K562 (cell line): ENCODE results near the gene ECD. TPM values are rescaled to one million over a fixed set of nuclear protein-coding genes. Genes with fewer than 3 reads are reported as not detected.

ENCODE experiments used
- ATAC-seq: fragments of 200-7000 bp; cut with Tn5 transposase; 3 replicates; pipeline ENCODE4 v1.9.1; 2020; ENCODE audit warnings: moderate library complexity
- BruUV-seq: library from RNA; stranded (reverse); fragments of 400-500 nt; replicated peaks from 2 replicates; lab custom pipeline; 2021; lab: Mats Ljungman, UMichigan
- CTCF ChIA-PET: fragments of 300-600 bp; formaldehyde crosslinking; extraction: SDS; loops from one replicate; lab custom pipeline; 2021; ENCODE audit warnings: low intra/inter-chr PET ratio; lab: Yijun Ruan, JAX
- POLR2A ChIA-PET: fragments of 300-600, 350-650 bp; sonication (Branson Sonifier 250); formaldehyde crosslinking; extraction: SDS; loops from one replicate; lab custom pipeline; 2021; ENCODE audit warnings: antibody characterized with exemption, inconsistent platforms; lab: Yijun Ruan, JAX
- DNase-seq, 4 experiments: peaks; one replicate each; pipeline versions ENCODE4 v3.0.0 to v3.0.0-alpha.2; 2011 to 2018; ENCODE audit warnings: low spot score in 3 of 4, mixed read lengths in 3 of 4; ENCODE audit errors: extremely low read depth in 1 of 4
- FAIRE-seq: peaks from 2 replicates; lab custom pipeline; 2011; peaks lifted over from hg19 to GRCh38; lab: Jason Lieb, UNC
- H2AFZ ChIP-seq: 2 replicates; pipeline ENCODE4 v1.6.0; 2011; ENCODE audit warnings: low read depth, low read length, control low read depth, inconsistent platforms
- H3K27ac ChIP-seq: fragments of 200-600 bp; 3 replicates; pipeline ENCODE4 v1.8.0; 2011; ENCODE audit warnings: low read depth, mild to moderate bottlenecking, control low read depth, inconsistent platforms, low read length, moderate library complexity, mixed read lengths; ENCODE audit errors: extremely low read depth
- H3K27me3 ChIP-seq, 2 experiments: fragments of 300-600 bp in 1 of 2; 2 replicates in 1 of 2; 3 replicates in 1 of 2; pipeline versions ENCODE4 v1.6.0 to v1.8.0; 2011; ENCODE audit warnings: inconsistent platforms in 2 of 2, low read length in 2 of 2, mild to moderate bottlenecking in 1 of 2, mixed read lengths in 1 of 2, moderate library complexity in 1 of 2; ENCODE audit not compliant: control insufficient read depth in 2 of 2, insufficient read depth in 2 of 2
- H3K36me3 ChIP-seq: fragments of 300-600 bp; 3 replicates; pipeline ENCODE4 v1.8.0; 2011; ENCODE audit warnings: mild to moderate bottlenecking, low read length, inconsistent platforms; ENCODE audit not compliant: control insufficient read depth, insufficient read depth
- H3K4me1 ChIP-seq, 2 experiments: fragments of 200-600 bp in 1 of 2; replicated peaks in 1 of 2; 2 replicates in 1 of 2; 3 replicates in 1 of 2; pipeline versions ENCODE4 v1.5.1 to v1.8.0; 2011; ENCODE audit warnings: inconsistent platforms in 2 of 2, low read length in 2 of 2, mild to moderate bottlenecking in 1 of 2, mixed read lengths in 1 of 2, moderate library complexity in 1 of 2; ENCODE audit not compliant: control insufficient read depth in 2 of 2, insufficient read depth in 2 of 2
- H3K4me2 ChIP-seq: 2 replicates; pipeline ENCODE4 v1.6.1; 2011; ENCODE audit warnings: low read length, control low read depth, inconsistent platforms, mixed read lengths; ENCODE audit not compliant: insufficient read depth
- H3K4me3 ChIP-seq: fragments of 200-600 bp; sonication (generic), shearing (Covaris generic); 2 replicates; pipeline ENCODE4 v1.5.1; 2016; ENCODE audit warnings: control low read depth, inconsistent platforms
- H3K79me2 ChIP-seq: fragments of 200-600 bp; 3 replicates; pipeline ENCODE4 v1.8.0; 2011; ENCODE audit warnings: low read length, inconsistent platforms; ENCODE audit not compliant: control insufficient read depth, insufficient read depth
- H3K9ac ChIP-seq, 2 experiments: 2 replicates each; pipeline versions ENCODE4 v1.6.0 to v1.6.1; 2011; ENCODE audit warnings: low read depth in 2 of 2, low read length in 2 of 2, control low read depth in 1 of 2, inconsistent platforms in 1 of 2, mild to moderate bottlenecking in 1 of 2, mixed read lengths in 1 of 2; ENCODE audit not compliant: insufficient read depth in 1 of 2
- H3K9me1 ChIP-seq: one replicate; pipeline ENCODE4 v1.6.0; 2011; ENCODE audit warnings: inconsistent platforms, mild to moderate bottlenecking, low read length, moderate library complexity; ENCODE audit not compliant: control insufficient read depth, insufficient read depth
- H3K9me3 ChIP-seq: replicated peaks from 2 replicates; pipeline ENCODE4 v1.5.1; 2011; ENCODE audit warnings: low read depth, low read length, inconsistent platforms; ENCODE audit not compliant: control insufficient read depth, insufficient read depth
- H4K20me1 ChIP-seq: replicated peaks from 2 replicates; pipeline ENCODE4 v1.6.1; 2011; ENCODE audit warnings: low read length, inconsistent platforms, mixed read lengths; ENCODE audit not compliant: control insufficient read depth, insufficient read depth
- BRD4 ChIP-seq: fragments of 200-600 bp; sonication (generic); IDR thresholded peaks from 2 replicates; pipeline ENCODE4 v1.6.1; 2017; ENCODE audit warnings: inconsistent platforms
- CBX3 ChIP-seq, 2 experiments: IDR thresholded peaks; 1 replicate in 1 of 2; 2 replicates in 1 of 2; pipeline ENCODE4 v1.6.1; 2012; ENCODE audit warnings: inconsistent platforms in 2 of 2, low read length in 2 of 2, borderline replicate concordance in 1 of 2, control low read depth in 1 of 2
- KLF6 ChIP-seq: fragments of 250-450 bp; sonication (Bioruptor Pico); IDR thresholded peaks from 2 replicates; pipeline ENCODE4 v1.4.0; 2020; ENCODE audit warnings: mild to moderate bottlenecking, moderate library complexity, borderline replicate concordance
- PHF8 ChIP-seq: fragments of 200-600 bp; sonication (generic); IDR thresholded peaks from 2 replicates; pipeline ENCODE4 v1.6.1; 2012; ENCODE audit warnings: mixed run types, mild to moderate bottlenecking, inconsistent platforms, low read length, moderate library complexity, borderline replicate concordance
- SRF ChIP-seq, 2 experiments: fragments of 250-450, 450-650 bp in 1 of 2; sonication (Bioruptor Pico) in 1 of 2; sonication (generic) in 1 of 2; formaldehyde crosslinking; IDR thresholded peaks; 2 replicates each; pipeline versions ENCODE4 v1.5.0 to v1.5.1; 2020 to 2022; ENCODE audit warnings: mild to moderate bottlenecking in 1 of 2, missing genetic modification reagents in 1 of 2
- TRIM28 ChIP-seq: fragments of 450-650 bp; IDR thresholded peaks from 2 replicates; pipeline ENCODE4 v1.6.1; 2017
- ZNF324 ChIP-seq: fragments of 250-450 bp; sonication (Bioruptor Pico); IDR thresholded peaks from 2 replicates; pipeline ENCODE4 v1.4.0; 2020; ENCODE audit warnings: mild to moderate bottlenecking
- ZNF431 ChIP-seq: sonication (generic); formaldehyde crosslinking; IDR thresholded peaks from 2 replicates; pipeline ENCODE4 v1.8.0; 2022; ENCODE audit warnings: mild to moderate bottlenecking, missing genetic modification reagents
- WGBS: fragments of 100-300 bp; shearing (Covaris generic); methylation state at CpG from one replicate; pipeline ENCODE4 v1.1.6; 2016; ENCODE audit warnings: low coverage, mixed read lengths; ENCODE audit not compliant: insufficient coverage; ENCODE audit errors: missing lambda C conversion rate; 5-methylcytosine and 5-hydroxymethylcytosine counted together
- in situ Hi-C: fragments of 300-500 bp; cut with MboI; formaldehyde crosslinking; loops from 4 replicates; pipeline ENCODE4 v1.15.0; 2018; ENCODE audit warnings: inconsistent platforms, mixed read lengths
- intact Hi-C: fragments of 100-400 bp; cut with micrococcal nuclease; formaldehyde crosslinking; loops from 2 replicates; pipeline ENCODE4 v1.14.2; 2022
- polyA plus RNA-seq, 8 experiments: library from polyadenylated mRNA; depleted of rRNA in 4 of 8; stranded (reverse) in 5 of 8; unstranded in 3 of 8; fragments of >200 nt; fragmentation: Nextera tagmentation in 2 of 8; fragmentation: Illumina TruSeq in 1 of 8; extraction: Ambion mirVana in 2 of 8; extraction: Trizol in 1 of 8; gene quantifications; 2 replicates each; pipeline versions ENCODE4 v1.2.1 to v1.2.3, GENCODE V29; 2011 to 2014; ENCODE audit warnings: inconsistent platforms in 1 of 8, missing spikeins in 1 of 8
- total RNA-seq, 7 experiments: library from RNA; depleted of rRNA in 6 of 7; stranded (reverse); fragments of >200 nt in 6 of 7; fragmentation: Illumina TruSeq in 2 of 7; extraction: Trizol in 2 of 7; gene quantifications; 2 replicates each; pipeline versions ENCODE4 v1.2.1 to v1.2.3, GENCODE V29; 2011 to 2021; ENCODE audit warnings: low replicate concordance in 1 of 7
- TF ChIP-seq, protein P1 (sequence below), 2 experiments: fragments of 450-650 bp; formaldehyde crosslinking in 1 of 2; IDR thresholded peaks; 2 replicates each; pipeline versions ENCODE4 v1.4.0 to v1.6.1; 2014 to 2020; ENCODE audit warnings: mild to moderate bottlenecking in 2 of 2, borderline replicate concordance in 1 of 2, low read depth in 1 of 2

The ECD gene
- total and polyA plus RNA-seq, 9 of the 15 experiments (the other 6 are each of a cell fraction or from before 2014, with no cell fraction given), result 33.5 to 79.9 (median 53.2) TPM

DNA sequence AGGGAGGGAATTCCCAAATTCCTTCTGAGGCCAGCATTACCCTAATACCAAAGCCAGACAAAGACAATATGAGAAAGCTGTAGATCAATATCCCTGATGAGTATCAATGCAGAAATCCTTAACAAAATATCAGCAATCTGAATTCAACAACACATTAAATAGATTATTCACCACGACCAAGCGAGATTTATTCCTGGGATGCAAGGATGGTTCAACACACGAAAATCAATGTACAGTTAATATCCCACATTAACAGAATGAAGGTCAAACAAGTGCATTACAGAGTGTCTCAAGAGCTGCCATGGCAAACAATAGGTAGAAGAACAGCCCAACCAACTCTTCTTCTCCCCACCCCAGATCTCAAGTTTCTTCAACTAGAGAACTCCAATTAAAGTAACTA lies 6.1 kb downstream of the ECD start:
- FAIRE-seq (no peak), DNase-seq (no peak), ATAC-seq (no peak)
- H3K27ac ChIP-seq, result no peak overlapping the region
- 95% methylated on average over 3 of the region's 3 CpGs for WGBS
- CTCF ChIA-PET, result no interaction called here
- H3K4me3 ChIP-seq, result no peak overlapping the region
- intact Hi-C loops, result no loop called here
- no peak overlapping the region for H3K4me2 ChIP-seq
- in situ Hi-C loops, result no loop called here
- no TSS peak for BruUV-seq
- H4K20me1 ChIP-seq, result no peaks in the 10 kb centered on the region
- peaks cover 62% of the 10 kb centered on the region for H3K36me3 ChIP-seq
- peaks cover 0 to 4% of the 10 kb centered on the region in 2 experiments; a peak in 1 of 5 replicates for H3K4me1 ChIP-seq
- H3K9me3 ChIP-seq, result no peaks in the 10 kb centered on the region
- no peaks in the 10 kb centered on the region for H3K9me1 ChIP-seq
- H3K27me3 ChIP-seq, result no peaks in the 10 kb centered on the region
- no peak overlapping the region for H2AFZ ChIP-seq
- TF ChIP-seq CBX3 (IDR thresholded peaks at IDR 0.05; ENCODE audit: borderline replicate concordance in 1 of 2, low read length in 2 of 2), result peak in 1 of 2 experiments; percentile 79; a peak in 2 of 3 replicates
- no peak for TF ChIP-seq BRD4
- peak; percentile 94 for TF ChIP-seq ZNF324 (CRISPR knock-in tag)
- no peak for TF ChIP-seq SRF (CRISPR knock-in tag; IDR thresholded peaks at IDR 0.05)
- TF ChIP-seq PHF8, result no peak
- TF ChIP-seq, protein P1, sequence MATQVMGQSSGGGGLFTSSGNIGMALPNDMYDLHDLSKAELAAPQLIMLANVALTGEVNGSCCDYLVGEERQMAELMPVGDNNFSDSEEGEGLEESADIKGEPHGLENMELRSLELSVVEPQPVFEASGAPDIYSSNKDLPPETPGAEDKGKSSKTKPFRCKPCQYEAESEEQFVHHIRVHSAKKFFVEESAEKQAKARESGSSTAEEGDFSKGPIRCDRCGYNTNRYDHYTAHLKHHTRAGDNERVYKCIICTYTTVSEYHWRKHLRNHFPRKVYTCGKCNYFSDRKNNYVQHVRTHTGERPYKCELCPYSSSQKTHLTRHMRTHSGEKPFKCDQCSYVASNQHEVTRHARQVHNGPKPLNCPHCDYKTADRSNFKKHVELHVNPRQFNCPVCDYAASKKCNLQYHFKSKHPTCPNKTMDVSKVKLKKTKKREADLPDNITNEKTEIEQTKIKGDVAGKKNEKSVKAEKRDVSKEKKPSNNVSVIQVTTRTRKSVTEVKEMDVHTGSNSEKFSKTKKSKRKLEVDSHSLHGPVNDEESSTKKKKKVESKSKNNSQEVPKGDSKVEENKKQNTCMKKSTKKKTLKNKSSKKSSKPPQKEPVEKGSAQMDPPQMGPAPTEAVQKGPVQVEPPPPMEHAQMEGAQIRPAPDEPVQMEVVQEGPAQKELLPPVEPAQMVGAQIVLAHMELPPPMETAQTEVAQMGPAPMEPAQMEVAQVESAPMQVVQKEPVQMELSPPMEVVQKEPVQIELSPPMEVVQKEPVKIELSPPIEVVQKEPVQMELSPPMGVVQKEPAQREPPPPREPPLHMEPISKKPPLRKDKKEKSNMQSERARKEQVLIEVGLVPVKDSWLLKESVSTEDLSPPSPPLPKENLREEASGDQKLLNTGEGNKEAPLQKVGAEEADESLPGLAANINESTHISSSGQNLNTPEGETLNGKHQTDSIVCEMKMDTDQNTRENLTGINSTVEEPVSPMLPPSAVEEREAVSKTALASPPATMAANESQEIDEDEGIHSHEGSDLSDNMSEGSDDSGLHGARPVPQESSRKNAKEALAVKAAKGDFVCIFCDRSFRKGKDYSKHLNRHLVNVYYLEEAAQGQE (IDR thresholded peaks at IDR 0.05; ENCODE audit: borderline replicate concordance), result no peak
- TF ChIP-seq, protein P1 (CRISPR knock-in tag; IDR thresholded peaks at IDR 0.05; ENCODE audit: low read depth), result no peak
- TF ChIP-seq TRIM28, result peak; percentile 37; the same call in 1 of the 2 replicates
- no peak for TF ChIP-seq ZNF431 (CRISPR knock-in tag)
- TF ChIP-seq KLF6 (CRISPR knock-in tag), result no peak
- TF ChIP-seq, all 486 proteins: peak for 3
- H3K79me2 ChIP-seq, result peaks cover 70% of the 10 kb centered on the region
- H3K9ac ChIP-seq, result no peak overlapping the region
- POLR2A ChIA-PET, result no interaction called here
